NT2/D1 (cell line): ENCODE data around the gene IL15RA.
"Not testable (repeated sequence)": the region's sequence is repeated elsewhere in the genome, so short reads cannot be mapped to it uniquely, and the experiment has no call there.

Experiments used
- DNase-seq: peaks from one replicate; pipeline ENCODE4 v3.0.0-alpha.2; 2011; ENCODE audit warnings: low read depth, low spot score
- H3K27me3 ChIP-seq: 2 replicates; pipeline ENCODE4 v1.6.0; 2011; ENCODE audit warnings: mild to moderate bottlenecking; ENCODE audit not compliant: insufficient read length, insufficient read depth
- H3K36me3 ChIP-seq: 2 replicates; pipeline ENCODE4 v1.6.1; 2011; ENCODE audit warnings: mild to moderate bottlenecking, low read length, mixed read lengths; ENCODE audit not compliant: insufficient read depth, insufficient read length
- H3K4me1 ChIP-seq: 2 replicates; pipeline ENCODE4 v1.5.1; 2011; ENCODE audit not compliant: insufficient read depth, insufficient read length
- H3K4me3 ChIP-seq: 2 replicates; pipeline ENCODE4 v1.5.1; 2011; ENCODE audit warnings: low read depth; ENCODE audit not compliant: insufficient read length
- H3K9ac ChIP-seq: 2 replicates; pipeline ENCODE4 v1.6.0; 2011; ENCODE audit warnings: low read depth; ENCODE audit not compliant: insufficient read length
- H3K9me3 ChIP-seq: 2 replicates; pipeline ENCODE4 v1.5.1; 2011; ENCODE audit warnings: mild to moderate bottlenecking, low read length; ENCODE audit not compliant: insufficient read depth
- SUZ12 ChIP-seq: IDR thresholded peaks from 2 replicates; pipeline ENCODE4 v1.6.1; 2011; ENCODE audit not compliant: insufficient read length, insufficient read depth; ENCODE audit errors: extremely low read depth
- YY1 ChIP-seq: IDR thresholded peaks from 2 replicates; pipeline ENCODE4 v1.6.1; 2011; ENCODE audit not compliant: insufficient read length, insufficient read depth
- ZNF274 ChIP-seq: IDR thresholded peaks from 2 replicates; pipeline ENCODE4 v1.6.1; 2011; ENCODE audit warnings: mild to moderate bottlenecking, low read depth, low read length

The IL15RA gene

DNA sequence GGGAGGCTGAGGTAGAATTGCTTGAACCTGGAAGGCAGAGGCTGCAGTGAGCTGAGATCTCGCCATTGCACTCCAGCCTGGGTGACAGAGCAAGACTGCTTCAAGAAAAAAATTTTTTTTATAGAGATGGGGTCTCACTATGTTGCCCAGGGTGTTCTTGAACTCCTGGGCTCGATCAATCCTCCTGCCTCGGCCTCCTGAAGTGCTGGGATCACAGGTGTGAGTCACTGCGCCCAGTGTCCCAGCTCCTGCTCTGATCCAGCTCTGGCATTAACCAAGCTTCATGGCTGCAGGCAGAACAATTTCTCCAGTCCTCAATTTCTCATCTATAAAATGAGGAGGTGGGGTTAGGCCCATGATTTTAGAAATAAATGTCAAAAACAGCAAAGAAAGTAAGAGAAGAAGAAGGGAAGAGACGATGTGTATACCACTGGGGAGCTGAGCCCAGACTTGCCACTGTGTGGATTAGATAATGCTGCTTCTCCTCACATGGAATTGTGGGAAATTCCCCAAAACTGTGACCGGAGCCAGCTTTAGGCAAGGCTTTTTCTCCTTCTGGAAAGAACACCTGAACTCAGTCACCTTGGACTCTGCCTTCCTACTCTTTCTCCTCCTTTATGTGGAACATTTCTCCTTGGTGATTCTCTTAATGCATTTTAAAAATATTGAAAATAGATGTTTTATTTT is 25.5 kb downstream of the IL15RA start:
- no peak for TF ChIP-seq YY1
- no peak for TF ChIP-seq ZNF274
- no peak for TF ChIP-seq SUZ12

DNA sequence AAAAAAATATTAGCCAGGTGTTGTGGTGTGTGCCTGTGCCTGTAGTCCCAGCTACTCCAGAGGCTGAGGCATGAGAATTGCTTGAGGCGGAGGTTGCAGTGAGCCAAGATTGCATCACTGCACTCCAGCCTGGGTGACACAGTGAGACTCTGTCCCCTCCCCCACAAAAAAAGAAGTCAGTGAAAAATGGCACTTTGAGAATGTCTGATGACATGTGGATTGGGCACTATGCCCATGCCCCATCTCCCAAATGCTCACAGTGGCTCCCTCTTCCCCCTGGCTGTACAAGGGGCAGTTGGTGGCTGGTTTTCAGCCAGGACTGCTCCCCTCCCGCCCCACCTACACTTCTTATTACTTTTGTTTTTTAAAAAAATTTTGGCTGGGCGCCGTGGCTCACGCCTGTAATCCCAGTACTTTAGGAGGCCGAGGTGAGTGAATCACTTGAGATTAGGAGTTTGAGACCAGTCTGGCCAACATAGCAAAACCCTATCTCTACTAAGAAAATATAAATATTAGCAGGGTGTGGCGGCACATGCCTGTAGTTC is 26.1 kb downstream of the IL15RA start:
- no peak overlapping the region for H3K9ac ChIP-seq
- no peak for DNase-seq
- TF ChIP-seq SUZ12 (no peak), ZNF274 (no peak), YY1 (no peak)

More for the DNA sequence above, 25.5 kb downstream of the IL15RA start:
- H3K9me3 ChIP-seq = no peaks in the 10 kb centered on the region
- H3K4me3 ChIP-seq = no peak overlapping the region
- no peaks in the 10 kb centered on the region for H3K27me3 ChIP-seq
- no peaks in the 10 kb centered on the region for H3K36me3 ChIP-seq
- DNase-seq = no peak
- H3K9ac ChIP-seq = no peak overlapping the region
- peaks cover 8% of the 10 kb centered on the region for H3K4me1 ChIP-seq

DNA sequence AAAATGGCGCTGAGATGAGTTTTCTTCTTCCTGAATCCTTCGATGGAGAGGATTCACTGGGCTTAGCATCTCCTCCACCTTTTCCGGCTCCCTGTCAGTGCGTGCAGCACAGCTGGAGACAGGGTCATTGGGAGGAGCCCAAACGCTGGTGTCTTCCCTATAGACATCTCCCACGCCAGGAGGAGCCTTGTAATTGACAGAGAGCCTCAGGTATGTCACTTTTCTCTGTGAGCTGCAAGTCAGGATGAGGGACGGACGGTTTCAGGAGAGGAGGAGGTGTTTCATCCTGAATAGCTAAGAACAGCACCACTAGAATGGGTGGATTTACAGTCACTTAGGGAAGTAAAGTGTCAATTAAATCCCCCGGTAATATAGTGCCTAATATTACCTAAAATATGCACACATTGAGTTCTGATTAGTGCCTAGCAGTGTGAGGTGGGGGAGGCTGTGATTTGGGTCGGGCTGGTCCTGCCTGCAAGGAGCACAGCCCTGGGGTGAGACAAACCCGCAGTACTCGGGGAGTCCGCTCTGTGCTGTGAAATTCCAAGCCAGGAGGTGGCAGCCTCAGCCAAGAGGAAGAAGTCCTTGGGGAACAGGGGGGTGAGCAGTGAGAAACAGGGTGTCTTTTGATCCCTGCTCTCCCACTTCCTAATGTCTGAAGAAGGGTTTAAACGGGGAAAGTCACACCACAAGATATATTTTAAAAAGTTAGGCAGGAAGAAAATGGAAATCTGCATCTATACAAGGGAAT is 28.2 kb downstream of the IL15RA start:
- Histone ChIP-seq H3K4me1 (peaks cover 8% of the 10 kb centered on the region), H3K9me3 (no peaks in the 10 kb centered on the region), H3K9ac (peak overlapping the region; percentile 8), H3K36me3 (no peaks in the 10 kb centered on the region), H3K27me3 (no peaks in the 10 kb centered on the region), H3K4me3 (no peak overlapping the region)
- DNase-seq = peak; percentile 46
- TF ChIP-seq YY1 = no peak
- no peak for TF ChIP-seq SUZ12
- TF ChIP-seq ZNF274 = no peak

More for the DNA sequence above, 26.1 kb downstream of the IL15RA start:
- Histone ChIP-seq H3K27me3 (no peaks in the 10 kb centered on the region), H3K4me1 (peaks cover 8% of the 10 kb centered on the region), H3K36me3 (no peaks in the 10 kb centered on the region), H3K9me3 (no peaks in the 10 kb centered on the region), H3K4me3 (no peak overlapping the region)

DNA sequence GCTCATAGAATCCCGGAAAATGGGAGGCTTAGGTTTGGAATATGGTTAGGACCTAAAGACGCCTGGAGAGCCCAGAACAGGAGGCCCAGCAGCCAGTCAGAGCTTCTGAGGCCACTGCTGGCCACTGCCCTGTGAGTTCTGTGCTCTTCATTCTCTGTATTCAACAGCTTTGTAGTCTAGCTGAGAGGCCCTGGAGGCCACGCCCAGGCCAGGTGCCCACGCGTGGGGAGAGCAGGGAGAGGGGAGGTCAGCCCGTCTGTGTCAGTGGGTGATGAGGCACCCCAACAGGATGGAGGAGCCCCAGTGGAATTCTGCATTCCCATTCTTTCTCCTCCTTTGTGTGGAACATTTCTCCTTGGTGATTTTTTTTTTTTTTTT is 29.1 kb downstream of the IL15RA start:
- no peak for DNase-seq
- no peak overlapping the region for H3K9ac ChIP-seq
- no peaks in the 10 kb centered on the region for H3K9me3 ChIP-seq
- H3K4me3 ChIP-seq = no peak overlapping the region
- H3K36me3 ChIP-seq = no peaks in the 10 kb centered on the region
- no peak for TF ChIP-seq SUZ12
- H3K4me1 ChIP-seq = peaks cover 8% of the 10 kb centered on the region
- H3K27me3 ChIP-seq = no peaks in the 10 kb centered on the region

DNA sequence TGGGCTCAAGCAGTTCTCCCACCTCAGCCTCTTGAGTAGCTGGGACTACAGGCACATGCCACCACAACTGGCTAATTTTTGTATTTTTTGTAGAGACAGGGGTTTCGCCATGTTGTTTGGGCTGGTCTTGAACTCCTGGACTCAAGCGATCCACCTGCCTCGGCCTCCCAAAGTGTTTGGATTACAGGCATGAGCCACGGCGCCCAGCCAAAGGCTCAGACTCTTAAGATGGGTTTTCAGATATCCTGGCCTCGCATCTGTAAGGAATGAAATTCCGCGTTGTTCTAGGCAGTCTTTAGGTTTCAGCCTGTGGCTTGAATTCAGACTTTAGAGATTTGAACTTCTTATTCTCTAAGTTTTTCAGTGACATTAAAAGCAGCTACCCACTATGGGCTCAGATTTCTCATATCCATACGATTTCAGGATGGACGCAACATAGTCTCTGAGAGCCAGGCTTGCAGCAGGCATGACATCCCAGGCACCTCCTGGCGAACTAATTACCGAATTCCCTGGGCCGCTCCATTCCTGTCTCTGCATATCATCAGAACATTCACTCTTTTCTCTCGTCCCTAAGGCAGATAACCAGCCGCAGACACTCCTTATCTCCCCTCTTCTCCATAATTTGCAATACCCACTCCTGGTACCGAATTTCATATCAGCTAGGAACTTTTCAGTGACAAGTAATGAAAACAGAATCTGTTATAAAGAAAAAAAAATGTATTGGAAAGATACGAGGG is 29.7 kb downstream of the IL15RA start:
- no peak for DNase-seq
- Histone ChIP-seq H3K27me3 (no peaks in the 10 kb centered on the region), H3K4me3 (no peak overlapping the region), H3K36me3 (no peaks in the 10 kb centered on the region), H3K9ac (no peak overlapping the region), H3K4me1 (peaks cover 8% of the 10 kb centered on the region), H3K9me3 (no peaks in the 10 kb centered on the region)
- TF ChIP-seq ZNF274 (no peak), SUZ12 (no peak), YY1 (no peak)

DNA sequence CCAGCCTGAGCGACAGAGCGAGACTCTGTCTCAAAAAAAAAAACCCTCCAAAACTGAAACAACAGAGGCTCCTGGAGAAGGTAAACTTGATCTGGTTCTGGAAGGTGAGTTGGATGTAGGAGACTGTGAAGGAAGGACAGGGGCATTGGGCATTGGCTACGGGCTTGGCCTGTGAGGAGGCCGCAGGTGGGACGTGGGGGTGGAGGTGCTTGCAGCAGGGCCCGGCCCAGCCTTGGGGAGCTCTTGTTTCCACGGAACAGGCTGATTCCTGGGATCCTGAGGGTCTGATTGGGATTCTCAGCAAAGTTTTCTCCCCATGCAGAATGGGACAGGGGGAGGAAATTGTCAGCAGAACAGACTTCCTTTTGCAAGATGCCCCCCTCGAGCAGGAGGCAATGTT is 30.6 kb downstream of the IL15RA start:
- Histone ChIP-seq H3K4me3 (no peak overlapping the region), H3K36me3 (no peaks in the 10 kb centered on the region), H3K27me3 (no peaks in the 10 kb centered on the region), H3K9ac (no peak overlapping the region), H3K9me3 (no peaks in the 10 kb centered on the region), H3K4me1 (peaks cover 13% of the 10 kb centered on the region)
- TF ChIP-seq YY1 (no peak), ZNF274 (no peak), SUZ12 (no peak)
- no peak for DNase-seq

DNA sequence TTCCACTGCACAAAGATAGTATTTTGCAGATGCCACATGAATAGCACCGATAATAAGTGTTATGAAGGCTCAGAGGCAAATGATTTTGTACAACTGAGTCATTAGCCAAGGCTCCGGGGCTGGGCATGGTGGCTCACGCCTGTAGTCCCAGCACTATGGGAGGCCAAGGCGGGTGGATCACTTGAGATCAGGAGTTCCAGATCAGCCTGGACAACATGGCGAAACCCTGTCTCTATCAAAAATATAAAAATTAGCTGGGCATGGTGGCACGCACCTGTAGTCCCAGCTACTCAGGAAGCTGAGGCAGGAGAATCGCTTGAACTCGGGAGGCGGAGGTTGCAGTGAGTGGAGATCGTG is 30.9 kb downstream of the IL15RA start:
- not testable (repeated sequence) for H3K4me3 ChIP-seq, H3K9ac ChIP-seq, H3K36me3 ChIP-seq, H3K27me3 ChIP-seq, H3K9me3 ChIP-seq, DNase-seq
- H3K4me1 ChIP-seq = peaks cover 13% of the 10 kb centered on the region
